H1 (cell line): Measurements from ENCODE around the gene TMEM253. TPM values are rescaled to one million over a fixed set of nuclear protein-coding genes. Genes with fewer than 3 reads are reported as not detected.

Experiments
- CHD7 ChIP-seq: fragments of 300-600 bp; sonication (generic); IDR thresholded peaks from 2 replicates; pipeline ENCODE4 v1.7.1; 2012; ENCODE audit warnings: low read length, moderate library complexity, mild to moderate bottlenecking, inconsistent platforms; ENCODE audit not compliant: insufficient replicate concordance
- E2F6 ChIP-seq: IDR thresholded peaks from 2 replicates; pipeline ENCODE4 v1.6.1; 2012; ENCODE audit warnings: inconsistent platforms
- FOSL1 ChIP-seq: IDR thresholded peaks from 2 replicates; pipeline ENCODE4 v1.6.1; 2011; ENCODE audit warnings: mild to moderate bottlenecking, low read depth, low read length, moderate library complexity; ENCODE audit not compliant: insufficient read depth
- MAFK ChIP-seq: IDR thresholded peaks from 2 replicates; pipeline ENCODE4 v1.6.1; 2012; ENCODE audit warnings: low read depth, mild to moderate bottlenecking, improper control_type of control experiment, low read length
- SIX5 ChIP-seq: IDR thresholded peaks from 2 replicates; pipeline ENCODE4 v1.6.1; 2011; ENCODE audit warnings: mild to moderate bottlenecking, low read depth, low read length
- YY1 ChIP-seq: IDR thresholded peaks from 2 replicates; pipeline ENCODE4 v1.6.1; 2011; ENCODE audit warnings: low read depth, mild to moderate bottlenecking, low read length
- polyA plus RNA-seq, 7 experiments: library from polyadenylated mRNA; depleted of rRNA in 3 of 7; stranded (reverse) in 5 of 7; unstranded in 2 of 7; fragments of >200 nt in 5 of 7; fragments of 200-250 nt in 2 of 7; gene quantifications; 1 replicate in 5 of 7; 2 replicates in 1 of 7; 4 replicates in 1 of 7; pipeline versions ENCODE4 v1.2.1 to v1.2.3, GENCODE V29; 2011 to 2013; ENCODE audit warnings: missing spikeins in 2 of 7, mixed read lengths in 2 of 7
- total RNA-seq: library from RNA; stranded (reverse); fragmentation: NEBNext Ultra II Directional; extraction: Animal tissue kit (Norgen Biotek cat#: 25700); gene quantifications from 2 replicates; pipeline ENCODE4 v1.2.1, GENCODE V29; 2021

TMEM253 gene
- total and polyA plus RNA-seq, 2 of the 8 experiments (the other 6 are each of a cell fraction or from before 2014, with no cell fraction given): 1.9 to 2.2 TPM

GRCh38 chr14:21121122-21121521 is 20.3 kb downstream of the TMEM253 start (continued):
- TF ChIP-seq SIX5: no peak
- TF ChIP-seq CHD7: no peak
- TF ChIP-seq FOSL1: no peak
- no peak for TF ChIP-seq MAFK
- no peak for TF ChIP-seq E2F6
- no peak for TF ChIP-seq YY1
